GM04504 (cell line): ENCODE measurements around the gene HS3ST3B1.

Source experiments
- DNase-seq: peaks from one replicate; pipeline ENCODE4 v3.0.0-alpha.2; 2012; ENCODE audit warnings: low read depth

HS3ST3B1 gene

DNA sequence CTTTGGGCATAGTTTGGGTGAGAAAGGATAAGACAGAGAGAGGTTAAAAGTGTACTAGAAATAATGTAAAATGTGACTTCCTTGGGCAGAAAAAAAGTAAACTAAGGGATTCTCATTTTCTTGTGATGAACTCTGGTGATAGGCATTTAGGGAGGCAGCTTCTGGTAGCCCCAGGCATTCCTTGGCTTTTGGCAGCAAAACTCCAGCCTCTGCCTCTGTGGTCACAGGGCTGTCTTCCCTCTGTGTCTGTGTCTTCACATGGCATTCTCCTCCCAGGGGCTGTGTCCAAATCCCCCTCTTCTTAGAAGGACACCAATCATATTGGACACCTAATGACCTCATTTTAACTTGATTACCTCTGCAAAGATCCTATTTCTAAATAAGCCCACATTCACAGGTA lies 54.7 kb downstream of the HS3ST3B1 start:
- DNase-seq = no peak

DNA sequence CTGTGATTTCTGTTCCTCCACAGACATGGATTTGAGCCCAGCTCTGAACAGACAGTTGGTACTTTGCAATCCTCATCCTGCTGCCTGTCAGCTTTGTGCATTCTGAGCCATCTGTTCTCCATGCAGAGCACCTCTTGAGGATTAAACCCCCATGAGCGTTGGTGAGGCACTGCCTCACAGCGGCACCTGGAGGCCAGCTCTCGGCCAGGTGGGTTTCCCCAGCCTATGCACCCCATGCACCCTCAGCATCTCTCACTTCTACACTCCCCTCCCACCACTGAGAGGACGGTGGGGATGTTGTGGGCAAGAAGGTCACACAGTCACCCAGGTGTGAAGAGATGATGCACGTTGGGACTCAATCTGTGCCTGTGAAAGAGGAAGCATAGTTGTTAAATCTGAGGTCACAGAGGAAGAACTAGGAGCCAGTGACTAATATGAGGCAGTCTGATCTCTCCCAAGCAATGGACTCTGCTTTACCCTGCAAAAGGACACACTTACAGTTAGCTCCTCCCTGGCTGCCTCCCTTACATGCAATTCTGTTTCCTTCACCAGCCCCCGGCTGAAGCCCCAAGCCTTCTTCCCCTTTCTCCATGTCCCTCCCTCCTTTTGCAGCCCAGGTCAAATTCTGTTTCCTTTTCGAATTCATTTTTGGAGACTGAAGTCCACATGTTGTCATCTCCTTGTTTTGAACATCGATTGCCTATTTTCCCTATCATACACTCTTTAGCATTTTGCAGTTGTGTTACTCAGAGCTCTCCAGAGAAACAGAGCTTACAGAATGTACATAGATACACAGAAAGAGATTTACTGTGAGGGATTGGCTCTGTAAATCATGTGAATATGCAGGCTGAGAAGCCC lies 58.5 kb downstream of the HS3ST3B1 start:
- DNase-seq = no peak

GRCh38 chr17:14360856-14361255 lies 60.0 kb downstream of the HS3ST3B1 start:
- no peak for DNase-seq

DNA sequence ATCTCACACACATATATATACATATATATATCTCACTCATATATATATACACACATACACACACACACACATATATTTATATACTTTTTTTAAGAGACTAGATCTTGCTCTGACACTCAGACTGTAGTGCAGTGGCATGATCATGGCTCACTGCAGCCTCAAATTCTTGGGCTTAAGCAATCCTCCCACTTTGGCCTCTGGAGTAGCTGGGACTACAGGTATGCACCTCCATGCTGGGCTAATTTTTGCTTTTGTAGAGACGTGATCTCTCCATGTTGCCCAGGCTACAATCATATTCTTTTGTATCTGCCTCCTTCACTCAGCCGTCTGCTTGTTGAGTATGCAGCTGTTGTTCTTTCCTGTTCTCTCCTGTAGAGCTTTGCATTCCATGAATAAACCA lies 60.6 kb downstream of the HS3ST3B1 start:
- DNase-seq = no peak

DNA sequence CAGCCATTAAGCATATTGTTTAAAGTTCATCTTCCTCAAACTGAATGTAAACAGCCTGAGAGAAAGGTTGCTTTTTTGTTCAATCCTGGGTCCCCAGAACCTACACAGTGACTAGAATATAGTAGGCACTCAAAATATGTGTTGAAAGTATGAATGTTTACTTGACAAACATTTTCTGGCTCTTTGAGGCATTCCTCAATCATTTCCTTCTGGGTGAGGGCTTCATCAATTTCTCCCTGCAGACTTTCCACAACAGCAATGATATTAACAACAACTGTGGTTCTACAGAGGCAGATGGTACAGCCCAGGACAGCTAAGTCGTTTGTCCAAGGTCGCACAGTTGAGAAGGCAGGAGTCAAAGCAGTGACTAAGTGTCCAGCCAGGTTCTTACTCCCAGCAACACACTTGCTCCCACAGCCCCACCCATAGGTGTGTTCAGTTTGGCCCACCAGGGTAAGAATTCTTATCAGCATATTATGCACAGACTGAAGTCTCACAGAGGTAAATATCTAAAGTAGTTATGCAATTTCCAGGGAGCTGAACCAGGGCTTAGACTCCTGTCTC lies 61.1 kb downstream of the HS3ST3B1 start:
- no peak for DNase-seq

GRCh38 chr17:14366199-14366598 lies 65.3 kb downstream of the HS3ST3B1 start:
- DNase-seq = no peak

DNA sequence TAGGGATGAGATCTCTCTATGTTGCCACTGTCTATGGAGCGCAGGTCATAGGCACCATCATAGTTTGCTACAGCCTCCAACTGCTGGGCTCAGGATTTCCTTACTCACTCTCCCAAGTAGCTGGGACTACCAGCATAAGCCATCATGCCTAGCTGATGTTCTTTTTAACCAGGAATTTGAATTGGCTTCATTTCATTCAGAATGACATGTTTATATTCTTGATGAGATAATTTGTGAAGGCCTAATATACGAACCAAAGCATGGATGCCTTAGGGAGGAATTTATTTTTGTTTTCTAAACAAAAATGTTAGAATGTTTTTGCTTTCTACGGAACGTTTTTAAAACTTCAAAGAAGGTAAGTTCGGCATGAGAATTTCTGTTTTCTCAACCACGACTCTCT lies 71.6 kb downstream of the HS3ST3B1 start:
- DNase-seq = no peak

- no peak for DNase-seq
Measured at GRCh38 chr17:14372905-14373613, 72.2 kb downstream of the HS3ST3B1 start.

DNA sequence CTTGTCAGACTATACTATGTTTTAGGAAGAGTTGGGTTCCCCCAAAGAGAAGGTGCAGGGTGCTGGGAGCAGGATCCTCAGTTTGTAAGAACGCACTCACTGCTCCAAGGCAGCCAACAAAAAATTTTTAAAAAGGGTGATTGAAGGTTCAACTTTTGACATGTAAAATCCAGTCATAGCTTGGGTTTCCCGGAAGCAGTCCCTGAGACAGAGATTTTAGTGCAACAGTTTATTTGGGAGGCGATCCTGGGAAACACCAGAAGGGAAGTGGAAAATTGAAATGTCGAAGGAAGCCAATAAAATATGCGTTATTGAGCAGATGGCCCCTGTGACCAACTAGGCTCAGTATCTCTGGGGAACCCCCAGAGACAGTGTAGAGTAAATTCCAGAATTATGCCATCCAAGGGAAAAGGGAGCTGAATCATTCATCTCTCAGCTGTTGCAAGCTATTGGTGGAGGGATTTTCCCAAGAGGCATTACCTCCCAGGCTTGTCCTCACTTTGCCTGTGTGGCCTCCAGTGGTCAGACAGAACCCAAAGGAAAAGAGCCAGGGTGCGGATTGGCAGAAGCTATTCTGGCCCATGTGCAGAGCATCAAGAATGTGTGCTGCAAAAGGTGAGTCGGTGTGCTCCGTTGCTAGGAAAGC lies 72.9 kb downstream of the HS3ST3B1 start:
- no peak for DNase-seq

GRCh38 chr17:14374268-14374667 lies 73.4 kb downstream of the HS3ST3B1 start:
- DNase-seq = no peak

DNA sequence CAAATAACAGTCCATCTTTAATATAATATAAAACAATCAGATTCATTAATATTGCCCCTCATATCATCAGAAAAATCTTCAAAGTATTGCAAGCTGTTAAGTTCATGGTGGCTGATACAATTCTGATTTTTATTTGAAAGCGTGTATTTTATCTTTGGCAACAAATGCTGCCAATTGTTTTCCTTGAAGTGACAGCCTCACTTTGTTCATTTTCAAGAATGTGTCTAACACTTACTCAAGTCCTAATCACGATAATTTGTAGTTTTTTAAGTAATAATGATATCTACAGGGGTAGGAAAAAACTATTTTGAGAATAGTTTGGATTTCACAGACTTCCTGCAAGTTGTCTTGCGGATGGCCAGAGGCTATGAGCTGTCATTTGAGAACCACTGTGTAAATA lies 75.8 kb downstream of the HS3ST3B1 start:
- no peak for DNase-seq

DNA sequence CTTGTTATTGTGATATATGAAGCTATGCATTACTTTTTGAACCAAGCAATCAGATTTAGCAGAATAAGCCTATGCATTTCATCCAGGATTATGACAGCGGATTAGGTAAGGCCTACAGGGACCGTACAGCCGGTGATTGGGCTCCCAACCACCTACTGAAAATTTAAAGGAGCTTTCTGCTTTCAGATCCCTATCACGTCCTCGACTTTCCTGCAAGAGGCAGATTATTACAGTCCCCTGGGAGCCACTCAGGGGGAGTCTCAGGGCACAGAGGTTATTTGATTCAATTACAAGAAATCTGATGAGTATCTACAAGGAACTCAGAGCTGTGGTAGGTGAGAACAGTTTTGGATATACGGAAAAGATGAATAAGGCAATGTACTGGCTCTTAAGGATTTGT lies 80.7 kb downstream of the HS3ST3B1 start:
- no peak for DNase-seq

DNA sequence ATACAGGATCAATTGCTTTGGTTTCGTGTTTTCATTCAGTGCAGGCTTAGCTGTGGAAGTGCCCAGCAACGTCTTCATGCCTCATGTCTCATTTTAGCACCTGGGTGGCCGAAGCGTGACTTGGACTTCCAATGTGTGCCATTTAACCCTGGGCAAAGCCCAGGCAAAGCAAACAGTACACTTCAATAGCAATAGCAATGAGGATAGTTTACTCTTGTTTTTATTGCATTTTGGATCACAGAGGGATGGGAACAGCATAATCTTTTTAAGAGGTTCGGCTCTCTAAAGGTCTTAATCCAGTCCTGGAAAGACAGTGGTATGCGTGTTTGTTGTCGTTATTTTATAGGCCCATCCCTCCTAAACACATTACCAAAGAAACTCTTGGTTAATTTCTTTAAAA lies 86.2 kb downstream of the HS3ST3B1 start:
- no peak for DNase-seq

GRCh38 chr17:14389681-14390080 lies 88.8 kb downstream of the HS3ST3B1 start:
- DNase-seq = no peak

DNA sequence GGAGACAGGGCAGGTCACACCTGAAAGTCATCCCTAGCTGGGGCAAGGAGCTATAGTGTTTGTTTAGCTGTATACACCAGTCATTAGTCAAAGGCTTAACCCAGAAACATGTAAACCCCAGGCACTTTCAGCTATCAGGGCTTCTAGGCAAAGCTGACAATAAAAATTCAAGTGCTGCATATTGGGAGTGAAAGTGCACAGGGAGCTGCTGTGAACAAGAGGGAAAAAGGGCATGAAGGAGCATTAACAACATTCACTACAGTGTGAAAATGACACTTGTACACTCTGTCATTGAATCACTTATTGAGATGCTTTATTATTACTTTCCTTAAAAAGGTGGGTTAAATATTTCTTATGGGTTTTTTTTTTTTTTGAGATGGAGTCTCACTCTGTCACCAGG lies 92.8 kb downstream of the HS3ST3B1 start:
- DNase-seq = no peak

- no peak for DNase-seq
Measured at GRCh38 chr17:14395255-14395654, 94.4 kb downstream of the HS3ST3B1 start.

DNA sequence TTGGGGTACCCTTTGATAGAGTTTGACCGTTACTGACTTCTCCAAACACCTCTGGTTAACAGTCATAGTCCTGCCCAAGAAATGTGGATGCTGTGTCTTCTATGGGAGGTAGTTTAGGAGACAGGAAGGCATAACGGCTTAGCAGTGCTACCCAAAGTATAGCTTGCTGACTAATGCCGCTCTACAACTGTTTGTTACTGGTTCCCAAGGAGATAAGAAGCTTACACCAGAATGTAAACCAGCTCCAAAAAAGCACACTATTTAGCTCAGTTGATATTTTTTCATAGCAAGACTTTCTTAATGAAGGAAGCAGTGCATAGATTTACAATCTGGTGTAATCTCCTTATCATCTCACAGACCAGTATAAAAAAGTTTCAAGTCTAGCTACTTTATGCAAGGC lies 95.7 kb downstream of the HS3ST3B1 start:
- no peak for DNase-seq

DNA sequence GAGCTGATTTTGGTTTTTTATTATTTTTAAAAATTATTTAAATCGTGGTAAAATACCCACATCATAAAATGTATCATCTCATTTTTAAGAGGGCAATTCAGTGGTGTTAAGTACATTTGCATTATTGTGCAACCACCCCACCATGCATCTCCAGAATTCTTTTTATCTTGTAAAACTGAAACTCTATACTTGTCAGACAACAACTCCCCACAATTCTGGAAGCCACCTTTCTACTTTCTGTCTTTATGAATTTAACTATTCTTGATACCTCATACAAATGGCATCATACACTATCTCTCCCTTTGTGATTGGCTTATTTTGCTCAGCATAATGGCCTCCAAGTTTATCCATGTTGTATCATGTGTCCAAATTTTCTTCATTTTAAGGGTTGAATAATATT lies 97.9 kb downstream of the HS3ST3B1 start:
- no peak for DNase-seq
